NCI-H774 (cell line): ENCODE results near the gene OR6N1.

Experiments used
- DNase-seq: peaks from one replicate; lab custom pipeline; 2025; lab: John Stamatoyannopoulos, UW

Gene OR6N1

GRCh38 chr1:158771950-158772866 lies at the start of gene OR6N1:
OR6N1 (minus strand) TSS chr1:158772195; CDS start chr1:158766682, 5,513 bp downstream.
- no peak for DNase-seq

- no peak for DNase-seq
Observed at GRCh38 chr1:158821723-158822122, 49.7 kb upstream of the OR6N1 start.

- no peak for DNase-seq
Observed at GRCh38 chr1:158819461-158820443, 47.8 kb upstream of the OR6N1 start.

GRCh38 chr1:158818975-158819431 lies 47.0 kb upstream of the OR6N1 start:
- DNase-seq = no peak

- no peak for DNase-seq
Observed at GRCh38 chr1:158818560-158818959, 46.6 kb upstream of the OR6N1 start.

- DNase-seq = no peak
Observed at GRCh38 chr1:158814970-158815369, 43.0 kb upstream of the OR6N1 start.

- no peak for DNase-seq
Observed at GRCh38 chr1:158813164-158813563, 41.2 kb upstream of the OR6N1 start.

- no peak for DNase-seq
Observed at GRCh38 chr1:158812336-158812735, 40.3 kb upstream of the OR6N1 start.

- DNase-seq = no peak
Observed at GRCh38 chr1:158810311-158810710, 38.3 kb upstream of the OR6N1 start.

GRCh38 chr1:158809862-158810261 lies 37.9 kb upstream of the OR6N1 start:
- DNase-seq = no peak

- DNase-seq = no peak
Observed at GRCh38 chr1:158809256-158809655, 37.3 kb upstream of the OR6N1 start.

GRCh38 chr1:158806916-158807536 lies 35.0 kb upstream of the OR6N1 start:
- DNase-seq = no peak

GRCh38 chr1:158803678-158804077 lies 31.7 kb upstream of the OR6N1 start:
- DNase-seq = no peak

GRCh38 chr1:158801396-158801795 lies 29.4 kb upstream of the OR6N1 start:
- DNase-seq = no peak

- no peak for DNase-seq
Observed at GRCh38 chr1:158800526-158800925, 28.5 kb upstream of the OR6N1 start.

- no peak for DNase-seq
Observed at GRCh38 chr1:158799689-158800088, 27.7 kb upstream of the OR6N1 start.

- DNase-seq = no peak
Observed at GRCh38 chr1:158798531-158798930, 26.5 kb upstream of the OR6N1 start.

- DNase-seq = no peak
Observed at GRCh38 chr1:158794247-158794646, 22.3 kb upstream of the OR6N1 start.

GRCh38 chr1:158793604-158794003 lies 21.6 kb upstream of the OR6N1 start:
- no peak for DNase-seq

GRCh38 chr1:158781104-158781503 lies 9.1 kb upstream of the OR6N1 start, which contains the start of gene OR6N2:
OR6N2 (minus strand) TSS chr1:158781204; CDS start chr1:158777635, 3,569 bp downstream.
- DNase-seq = no peak

- DNase-seq = no peak
Observed at GRCh38 chr1:158754420-158754819, 17.6 kb downstream of the OR6N1 start, which contains the start of gene OR6K6. OR6K6 (plus strand) TSS chr1:158754720; CDS start chr1:158754888, 168 bp downstream.
